DOHH2 (cell line): ENCODE measurements around the gene UBXN7.

Experiments used
- H3F3A ChIP-seq: fragments of 200-600 bp; sonication (generic), shearing (Covaris generic); 2 replicates; pipeline ENCODE4 v1.6.0; 2016; ENCODE audit warnings: antibody characterized with exemption, mild to moderate bottlenecking; ENCODE audit not compliant: control insufficient read depth, insufficient read depth
- H3K27ac ChIP-seq: fragments of 200-600 bp; sonication (generic); 2 replicates; pipeline ENCODE4 v1.5.1; 2014; ENCODE audit warnings: low read depth, mild to moderate bottlenecking, low read length, moderate library complexity
- H3K27me3 ChIP-seq: fragments of 200-600 bp; sonication (generic); 2 replicates; pipeline ENCODE4 v1.6.1; 2014; ENCODE audit warnings: mild to moderate bottlenecking, low read length, mixed read lengths; ENCODE audit not compliant: control insufficient read depth
- H3K36me3 ChIP-seq: fragments of 200-600 bp; sonication (generic); 2 replicates; pipeline ENCODE4 v1.6.1; 2014; ENCODE audit warnings: mild to moderate bottlenecking, low read length, moderate library complexity, mixed read lengths; ENCODE audit not compliant: control insufficient read depth
- H3K4me1 ChIP-seq: fragments of 200-600 bp; sonication (generic); 2 replicates; pipeline ENCODE4 v1.6.1; 2014; ENCODE audit warnings: mild to moderate bottlenecking, low read length, mixed read lengths; ENCODE audit not compliant: control insufficient read depth
- H3K4me2 ChIP-seq: fragments of 200-600 bp; sonication (generic); 2 replicates; pipeline ENCODE4 v1.6.0; 2014; ENCODE audit warnings: mild to moderate bottlenecking, low read length, moderate library complexity
- H3K4me3 ChIP-seq: fragments of 200-600 bp; sonication (generic); 2 replicates; pipeline ENCODE4 v1.5.1; 2014; ENCODE audit warnings: mild to moderate bottlenecking, low read length, mixed read lengths
- H3K79me2 ChIP-seq: fragments of 200-600 bp; sonication (generic); 2 replicates; pipeline ENCODE4 v1.6.1; 2014; ENCODE audit warnings: mild to moderate bottlenecking, low read length, mixed read lengths; ENCODE audit not compliant: control insufficient read depth
- H3K9me2 ChIP-seq: fragments of 200-600 bp; sonication (generic); replicated peaks from 2 replicates; pipeline ENCODE4 v1.6.1; 2014; ENCODE audit warnings: mild to moderate bottlenecking, low read length, mixed read lengths; ENCODE audit not compliant: control insufficient read depth
- H3K9me3 ChIP-seq: fragments of 200-600 bp; sonication (generic); 2 replicates; pipeline ENCODE4 v1.6.1; 2014; ENCODE audit warnings: antibody characterized with exemption, low read length, mixed read lengths; ENCODE audit not compliant: control insufficient read depth, insufficient read depth
- H4K20me1 ChIP-seq: fragments of 200-600 bp; sonication (generic); 2 replicates; pipeline ENCODE4 v1.6.0; 2014; ENCODE audit warnings: low read depth, mild to moderate bottlenecking, antibody characterized with exemption, low read length, moderate library complexity; ENCODE audit not compliant: control insufficient read depth, insufficient read depth
- CTCF ChIP-seq: fragments of 200-600 bp; sonication (generic); IDR thresholded peaks from one replicate; pipeline ENCODE4 v1.5.1; 2014; ENCODE audit warnings: antibody characterized with exemption, mild to moderate bottlenecking, low read depth, low read length; ENCODE audit not compliant: poor library complexity, severe bottlenecking
- EZH2phosphoT487 ChIP-seq: fragments of 200-600 bp; sonication (generic); IDR thresholded peaks from 2 replicates; pipeline ENCODE4 v1.6.1; 2017; ENCODE audit warnings: borderline replicate concordance, mild to moderate bottlenecking, antibody characterized with exemption, low read length, moderate library complexity, mixed read lengths

Gene UBXN7

GRCh38 chr3:196409409-196409808 lies 22.8 kb downstream of the UBXN7 start:
- H3K4me1 ChIP-seq, result peaks cover 13% of the 10 kb centered on the region
- no peaks in the 10 kb centered on the region for H3K27me3 ChIP-seq
- H3K4me3 ChIP-seq, result no peak overlapping the region
- H3F3A ChIP-seq, result no peaks in the 10 kb centered on the region
- H3K36me3 ChIP-seq, result peaks cover 13% of the 10 kb centered on the region
- H3K27ac ChIP-seq, result no peak overlapping the region
- no peak overlapping the region for H3K4me2 ChIP-seq
- no peak for TF ChIP-seq EZH2phosphoT487
- peaks cover 77% of the 10 kb centered on the region for H3K79me2 ChIP-seq
- no peaks in the 10 kb centered on the region; the same call in 1 of the 2 replicates for H4K20me1 ChIP-seq
- H3K9me3 ChIP-seq, result no peaks in the 10 kb centered on the region
- H3K9me2 ChIP-seq, result no peaks in the 10 kb centered on the region

GRCh38 chr3:196408565-196409300 lies 23.5 kb downstream of the UBXN7 start:
- H3K27me3 ChIP-seq, result no peaks in the 10 kb centered on the region
- no peaks in the 10 kb centered on the region for H3F3A ChIP-seq
- TF ChIP-seq CTCF (no peak), EZH2phosphoT487 (no peak)
- H3K4me3 ChIP-seq, result no peak overlapping the region
- H3K4me1 ChIP-seq, result peaks cover 13% of the 10 kb centered on the region
- H3K9me2 ChIP-seq, result no peaks in the 10 kb centered on the region
- H3K79me2 ChIP-seq, result peaks cover 70% of the 10 kb centered on the region
- no peaks in the 10 kb centered on the region for H3K9me3 ChIP-seq
- peaks cover 13% of the 10 kb centered on the region for H3K36me3 ChIP-seq
- no peak overlapping the region for H3K4me2 ChIP-seq
- no peaks in the 10 kb centered on the region; the same call in 1 of the 2 replicates for H4K20me1 ChIP-seq
- no peak overlapping the region for H3K27ac ChIP-seq

- no peak overlapping the region for H3K4me3 ChIP-seq
- H3K27ac ChIP-seq, result no peak overlapping the region
- H3K9me2 ChIP-seq, result no peaks in the 10 kb centered on the region
- TF ChIP-seq EZH2phosphoT487 (no peak), CTCF (no peak)
- H3K79me2 ChIP-seq, result peaks cover 52% of the 10 kb centered on the region
- peaks cover 18% of the 10 kb centered on the region for H3K36me3 ChIP-seq
- H3K9me3 ChIP-seq, result no peaks in the 10 kb centered on the region
- no peaks in the 10 kb centered on the region; the same call in 1 of the 2 replicates for H3K4me1 ChIP-seq
- no peak overlapping the region for H3K4me2 ChIP-seq
- H3F3A ChIP-seq, result no peaks in the 10 kb centered on the region
- no peaks in the 10 kb centered on the region for H4K20me1 ChIP-seq
- H3K27me3 ChIP-seq, result no peaks in the 10 kb centered on the region
Measured at GRCh38 chr3:196406811-196407470, 25.3 kb downstream of the UBXN7 start.

- H3K79me2 ChIP-seq, result 0 out of 2 replicates have a peak, but pooled peaks cover 2% of the 10 kb centered on the region
- no peaks in the 10 kb centered on the region for H3K27me3 ChIP-seq
- H3K27ac ChIP-seq, result no peak overlapping the region
- no peaks in the 10 kb centered on the region for H3F3A ChIP-seq
- H3K9me2 ChIP-seq, result no peaks in the 10 kb centered on the region
- no peaks in the 10 kb centered on the region for H3K9me3 ChIP-seq
- H3K4me2 ChIP-seq, result no peak overlapping the region
- H4K20me1 ChIP-seq, result no peaks in the 10 kb centered on the region
- no peaks in the 10 kb centered on the region for H3K4me1 ChIP-seq
- peaks cover 28% of the 10 kb centered on the region for H3K36me3 ChIP-seq
- H3K4me3 ChIP-seq, result no peak overlapping the region
- TF ChIP-seq EZH2phosphoT487, result no peak
- TF ChIP-seq CTCF, result no peak
Measured at GRCh38 chr3:196400331-196400730, 31.9 kb downstream of the UBXN7 start.
